HepG2 (cell line): ENCODE data around the gene AGAP1. TPM values are rescaled to one million over a fixed set of nuclear protein-coding genes. Genes with fewer than 3 reads are reported as not detected.

ENCODE experiments used
- ATAC-seq: fragments of 200-7000 bp; cut with Tn5 transposase; 3 replicates; pipeline ENCODE4 v1.9.1; 2020; ENCODE audit warnings: mild to moderate bottlenecking, moderate library complexity
- BruUV-seq: library from RNA; stranded (reverse); fragments of 400-500 nt; replicated peaks from 2 replicates; lab custom pipeline; 2021; lab: Mats Ljungman, UMichigan
- CTCF ChIA-PET: fragments of 300-600 bp; formaldehyde crosslinking; extraction: SDS; loops from one replicate; lab custom pipeline; 2021; ENCODE audit warnings: low total read pairs, inconsistent platforms, low intra/inter-chr PET ratio; lab: Yijun Ruan, JAX
- POLR2A ChIA-PET: fragments of 350-600 bp; sonication (Branson Sonifier 250); formaldehyde crosslinking; loops from one replicate; lab custom pipeline; 2020; ENCODE audit warnings: antibody characterized with exemption, inconsistent platforms; lab: Yijun Ruan, JAX
- DNase-seq: peaks from one replicate; pipeline ENCODE4 v3.0.0-alpha.2; 2015; ENCODE audit warnings: low spot score
- FAIRE-seq: peaks from 3 replicates; lab custom pipeline; 2011; peaks lifted over from hg19 to GRCh38; lab: Jason Lieb, UNC
- H2AFZ ChIP-seq: one replicate; pipeline ENCODE4 v1.6.1; 2011; ENCODE audit warnings: low read length, inconsistent platforms
- H3K27ac ChIP-seq: fragments of 300-600 bp; 3 replicates; pipeline ENCODE4 v1.8.0; 2011; ENCODE audit warnings: mixed run types, mild to moderate bottlenecking, mixed read lengths, low read length, inconsistent platforms; ENCODE audit not compliant: insufficient read depth; ENCODE audit errors: extremely low read length
- H3K27me3 ChIP-seq, 2 experiments: fragments of 200-600 bp in 1 of 2; 2 replicates in 1 of 2; 3 replicates in 1 of 2; pipeline versions ENCODE4 v1.6.0 to v1.8.0; 2011; ENCODE audit warnings: low read length in 2 of 2, mild to moderate bottlenecking in 2 of 2, moderate library complexity in 2 of 2, inconsistent platforms in 1 of 2; ENCODE audit not compliant: insufficient read depth in 2 of 2, control insufficient read depth in 1 of 2
- H3K36me3 ChIP-seq, 2 experiments: fragments of 200-600 bp in 1 of 2; replicated peaks in 1 of 2; 2 replicates in 1 of 2; 3 replicates in 1 of 2; pipeline versions ENCODE4 v1.5.1 to v1.8.0; 2011; ENCODE audit warnings: low read length in 2 of 2, inconsistent platforms in 1 of 2; ENCODE audit not compliant: insufficient read depth in 2 of 2, control insufficient read depth in 1 of 2
- H3K4me1 ChIP-seq: 2 replicates; pipeline ENCODE4 v1.5.1; 2012; ENCODE audit warnings: low read length, inconsistent platforms; ENCODE audit not compliant: insufficient read depth
- H3K4me2 ChIP-seq: 2 replicates; pipeline ENCODE4 v1.6.0; 2011; ENCODE audit warnings: low read depth, low read length, inconsistent platforms
- H3K4me3 ChIP-seq, 3 experiments: fragments of 200-600 bp in 1 of 3; sonication (generic), shearing (Covaris generic) in 1 of 3; replicated peaks in 1 of 3; 2 replicates each; pipeline ENCODE4 v1.5.1; 2011 to 2016; ENCODE audit warnings: low read length in 3 of 3, inconsistent platforms in 2 of 3, low read depth in 2 of 3, mild to moderate bottlenecking in 2 of 3, control low read depth in 1 of 3, mixed read lengths in 1 of 3; ENCODE audit not compliant: insufficient read depth in 1 of 3
- H3K79me2 ChIP-seq: one replicate; pipeline ENCODE4 v1.6.1; 2011; ENCODE audit warnings: low read length, inconsistent platforms; ENCODE audit not compliant: insufficient read depth
- H3K9ac ChIP-seq: 2 replicates; pipeline ENCODE4 v1.6.0; 2011; ENCODE audit warnings: mild to moderate bottlenecking, low read depth, low read length, inconsistent platforms; ENCODE audit not compliant: insufficient read depth
- H3K9me3 ChIP-seq: 2 replicates; pipeline ENCODE4 v1.5.1; 2012; ENCODE audit warnings: mild to moderate bottlenecking, low read length
- H4K20me1 ChIP-seq: 2 replicates; pipeline ENCODE4 v1.6.0; 2011; ENCODE audit warnings: inconsistent platforms, mild to moderate bottlenecking, low read length, moderate library complexity; ENCODE audit not compliant: insufficient read depth
- ATF6 ChIP-seq: sonication (generic); formaldehyde crosslinking; conservative IDR thresholded peaks from 2 replicates; pipeline ENCODE4 v1.4.0; 2020; ENCODE audit warnings: missing genetic modification reagents
- CENPX ChIP-seq: sonication (generic); formaldehyde crosslinking; IDR thresholded peaks from 2 replicates; pipeline ENCODE4 v1.9.0; 2021; ENCODE audit warnings: mild to moderate bottlenecking, missing genetic modification reagents, moderate library complexity
- JDP2 ChIP-seq: sonication (generic); formaldehyde crosslinking; IDR thresholded peaks from 2 replicates; pipeline ENCODE4 v1.8.1; 2022; ENCODE audit warnings: missing genetic modification reagents, borderline replicate concordance
- NR0B2 ChIP-seq: sonication (generic); formaldehyde crosslinking; IDR thresholded peaks from 2 replicates; pipeline ENCODE4 v1.4.0; 2020; ENCODE audit warnings: mild to moderate bottlenecking, missing genetic modification reagents
- RXRA ChIP-seq: sonication (generic); formaldehyde crosslinking; IDR thresholded peaks from 2 replicates; pipeline ENCODE4 v1.5.1; 2020; ENCODE audit warnings: missing genetic modification reagents
- SPEN ChIP-seq: sonication (generic); formaldehyde crosslinking; IDR thresholded peaks from 2 replicates; pipeline ENCODE4 v1.5.1; 2020; ENCODE audit warnings: low read depth, mild to moderate bottlenecking, missing genetic modification reagents
- ZFP41 ChIP-seq: sonication (generic); formaldehyde crosslinking; IDR thresholded peaks from 2 replicates; pipeline ENCODE4 v1.4.0; 2020; ENCODE audit warnings: mild to moderate bottlenecking, missing genetic modification reagents, borderline replicate concordance
- ZNF230 ChIP-seq: sonication (generic); formaldehyde crosslinking; IDR thresholded peaks from 2 replicates; pipeline ENCODE4 v1.4.0; 2020; ENCODE audit warnings: mild to moderate bottlenecking, missing genetic modification reagents
- ZNF672 ChIP-seq: sonication (generic); formaldehyde crosslinking; IDR thresholded peaks from 2 replicates; pipeline ENCODE4 v1.8.1; 2022; ENCODE audit warnings: missing genetic modification reagents
- ZUFSP ChIP-seq: sonication (generic); formaldehyde crosslinking; IDR thresholded peaks from 2 replicates; pipeline ENCODE4 v1.9.0; 2021; ENCODE audit warnings: missing genetic modification reagents, mild to moderate bottlenecking, borderline replicate concordance
- WGBS: methylation state at CpG from one replicate; pipeline ENCODE4 v1.1.6; 2017; ENCODE audit warnings: low lambda C conversion rate; 5-methylcytosine and 5-hydroxymethylcytosine counted together
- in situ Hi-C: cut with HindIII; loops from 2 replicates; pipeline ENCODE4 v1.10.0; 2017; ENCODE audit warnings: low pct_unique_long_range_greater_than_20kb; ENCODE audit not compliant: extremely low pct_ligation_motif_present
- intact Hi-C: fragments of 100-400 bp; cut with micrococcal nuclease; formaldehyde crosslinking; loops from one replicate; pipeline ENCODE4 v1.10.0; 2022; ENCODE audit not compliant: unreplicated experiment
- polyA plus RNA-seq, 8 experiments: library from polyadenylated mRNA; depleted of rRNA in 3 of 8; stranded (reverse) in 7 of 8; unstranded in 1 of 8; fragments of >200 nt; fragmentation: Illumina TruSeq in 4 of 8; extraction: Trizol in 4 of 8; gene quantifications; 2 replicates each; pipeline versions ENCODE4 v1.2.1 to v1.2.3, GENCODE V29; 2011 to 2016; ENCODE audit warnings: low read depth in 4 of 8, missing spikeins in 1 of 8, mixed read lengths in 1 of 8; ENCODE audit not compliant: insufficient read depth in 1 of 8
- total RNA-seq, 5 experiments: library from RNA; depleted of rRNA; stranded (reverse); fragments of >200 nt; fragmentation: Illumina TruSeq; extraction: Trizol; gene quantifications; 2 replicates each; pipeline ENCODE4 v1.2.3, GENCODE V29; 2016; ENCODE audit warnings: low read depth in 1 of 5
- TF ChIP-seq, protein P1 (sequence below): sonication (generic); formaldehyde crosslinking; IDR thresholded peaks from 2 replicates; pipeline ENCODE4 v1.8.0; 2022; ENCODE audit warnings: mild to moderate bottlenecking, missing genetic modification reagents, borderline replicate concordance
- TF ChIP-seq, protein P2 (sequence below): sonication (generic); formaldehyde crosslinking; IDR thresholded peaks from 2 replicates; pipeline ENCODE4 v1.8.0; 2022; ENCODE audit warnings: missing genetic modification reagents, mild to moderate bottlenecking, inconsistent platforms, borderline replicate concordance

Gene AGAP1
- total and polyA plus RNA-seq, 2 of the 13 experiments (the other 11 are each of a cell fraction or from before 2014, with no cell fraction given), result 21.2 to 32.7 TPM

DNA sequence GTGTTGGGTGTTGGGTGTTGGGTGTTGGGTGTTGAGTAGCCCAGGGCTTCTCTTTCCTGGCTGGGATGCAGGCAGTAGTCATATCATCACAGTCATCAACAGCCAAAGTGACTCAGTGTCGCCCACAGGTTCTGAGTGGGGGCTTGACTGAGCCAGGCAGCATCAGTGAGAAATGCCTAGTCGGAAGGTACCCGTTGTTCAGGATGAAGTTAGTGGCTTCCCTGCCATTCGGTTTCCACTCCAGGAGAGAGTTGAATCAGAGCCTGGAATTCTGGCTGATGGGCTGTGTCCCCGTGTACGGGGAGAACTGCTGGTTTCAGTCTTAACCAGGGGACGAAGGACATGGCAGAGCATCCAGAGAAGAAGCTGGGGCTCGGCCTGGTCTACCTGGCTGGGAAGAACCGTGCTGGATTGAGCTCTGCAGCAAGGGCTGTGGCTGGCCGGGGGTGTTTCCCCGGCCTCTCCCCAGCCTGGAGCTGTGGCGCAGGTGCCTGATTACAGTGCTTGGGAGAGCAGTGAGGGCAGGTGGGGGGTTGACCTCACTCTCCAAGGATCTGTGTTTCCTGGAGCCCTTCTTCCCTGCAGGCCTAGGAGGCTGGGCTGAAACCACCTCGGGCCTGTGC is 49.4 kb downstream of the AGAP1 start (continued):
- TF ChIP-seq, protein P1, sequence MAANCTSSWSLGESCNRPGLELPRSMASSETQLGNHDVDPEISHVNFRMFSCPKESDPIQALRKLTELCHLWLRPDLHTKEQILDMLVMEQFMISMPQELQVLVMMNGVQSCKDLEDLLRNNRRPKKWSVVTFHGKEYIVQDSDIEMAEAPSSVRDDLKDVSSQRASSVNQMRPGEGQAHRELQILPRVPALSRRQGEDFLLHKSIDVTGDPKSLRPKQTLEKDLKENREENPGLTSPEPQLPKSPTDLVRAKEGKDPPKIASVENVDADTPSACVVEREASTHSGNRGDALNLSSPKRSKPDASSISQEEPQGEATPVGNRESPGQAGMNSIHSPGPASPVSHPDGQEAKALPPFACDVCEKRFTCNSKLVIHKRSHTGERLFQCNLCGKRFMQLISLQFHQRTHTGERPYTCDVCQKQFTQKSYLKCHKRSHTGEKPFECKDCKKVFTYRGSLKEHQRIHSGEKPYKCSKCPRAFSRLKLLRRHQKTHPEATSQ, result no peak
- TF ChIP-seq SPEN (CRISPR knock-in tag) (0 out of 2 replicates have a peak, but pooled peaks have one; percentile 26), NR0B2 (CRISPR knock-in tag) (0 out of 2 replicates have a peak, but pooled peaks have one; percentile 48), ATF6 (CRISPR knock-in tag) (no peak), RXRA (peak; percentile 40; the same call in 1 of the 2 replicates)

DNA sequence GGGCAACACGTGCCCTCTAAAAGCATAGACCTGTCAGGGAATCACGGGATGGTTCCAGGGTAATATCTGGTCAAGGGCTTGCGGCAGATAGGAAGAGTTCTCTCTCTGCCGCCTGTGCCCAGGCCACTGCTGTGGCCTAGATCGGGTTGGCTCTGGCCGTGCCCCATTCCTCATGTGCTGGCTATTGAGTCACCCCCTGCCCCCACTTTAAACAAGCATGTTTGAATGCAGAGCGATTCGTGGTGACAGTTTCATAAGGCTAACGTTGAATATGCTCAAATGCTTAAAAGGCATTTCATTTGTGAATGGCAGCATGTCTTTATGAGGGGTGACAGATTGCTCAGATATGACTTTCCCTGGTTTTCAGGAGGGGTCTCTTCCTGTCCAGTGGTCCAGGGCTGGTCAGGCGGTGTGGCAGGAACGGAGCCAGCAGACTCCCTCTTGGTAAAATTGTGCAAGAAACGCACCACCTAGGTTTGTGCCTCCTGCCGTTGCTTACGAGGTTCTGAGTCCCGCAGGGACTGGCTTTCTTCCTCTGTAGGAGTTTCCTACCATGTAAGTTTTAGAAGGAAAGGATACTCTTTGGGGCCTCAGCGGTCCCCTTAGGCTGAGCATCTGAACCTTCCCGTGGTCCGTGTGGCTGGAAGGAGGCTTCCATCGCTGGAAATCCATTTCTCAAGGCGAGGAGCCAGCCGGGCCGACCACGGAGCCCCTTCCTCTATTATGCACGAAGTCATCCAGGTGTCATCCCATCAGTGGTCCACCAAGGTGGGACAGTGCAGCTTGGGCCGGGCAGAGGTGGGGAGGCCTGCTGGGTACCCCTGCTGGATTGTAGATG is 50.2 kb downstream of the AGAP1 start:
- no TSS peak for BruUV-seq
- Histone ChIP-seq H3K9ac (no peak overlapping the region), H3K4me2 (peak overlapping the region; percentile 62), H3K4me3 (no peak overlapping the region), H2AFZ (no peak overlapping the region), H3K79me2 (peaks cover 76% of the 10 kb centered on the region), H3K4me1 (peaks cover 86% of the 10 kb centered on the region), H3K36me3 (no peaks in the 10 kb centered on the region), H3K27ac (peak overlapping the region; percentile 50), H3K27me3 (no peaks in the 10 kb centered on the region), H4K20me1 (peaks cover 10% of the 10 kb centered on the region), H3K9me3 (no peaks in the 10 kb centered on the region)
- intact Hi-C loops (loop anchor here (2.0 to 5.0 kb wide), 4 partner anchors 29 to 49 kb away; partner anchors contain the start of gene AGAP1), in situ Hi-C loops (no loop called here)
- ChIA-PET CTCF (no interaction called here), POLR2A (interaction anchor here (0.9 kb wide), 1 partner anchor 8 kb away, joined by 4 read pairs; no protein-coding TSS in a partner anchor)
- ATAC-seq, result no peak
- DNase-seq, result no peak
- FAIRE-seq, result no peak
- WGBS, result 99% methylated on average over 18 of the region's 25 CpGs
- TF ChIP-seq, protein P2, sequence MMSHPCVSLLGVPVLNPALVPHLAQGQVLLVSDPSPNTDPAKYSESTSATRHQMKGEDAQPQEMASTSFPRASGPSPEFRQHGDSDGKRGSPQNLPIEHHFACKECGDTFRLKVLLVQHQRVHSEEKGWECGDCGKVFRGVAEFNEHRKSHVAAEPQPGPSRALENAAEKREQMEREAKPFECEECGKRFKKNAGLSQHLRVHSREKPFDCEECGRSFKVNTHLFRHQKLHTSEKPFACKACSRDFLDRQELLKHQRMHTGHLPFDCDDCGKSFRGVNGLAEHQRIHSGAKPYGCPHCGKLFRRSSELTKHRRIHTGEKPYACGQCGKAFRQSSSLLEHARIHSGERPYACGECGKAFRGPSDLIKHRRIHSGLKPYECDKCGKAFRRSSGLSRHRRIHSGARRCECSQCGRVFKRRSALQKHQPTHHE (CRISPR knock-in tag), result no peak
- TF ChIP-seq ZUFSP (CRISPR knock-in tag) (no peak), ZNF230 (CRISPR knock-in tag) (no peak), ZFP41 (no peak), ZNF672 (CRISPR knock-in tag) (no peak), JDP2 (CRISPR knock-in tag) (no peak), CENPX (CRISPR knock-in tag) (no peak)
